ENCODE data around the gene MED19. TPM values are rescaled to one million over a fixed set of nuclear protein-coding genes. Genes with fewer than 3 reads are reported as not detected.

The MED19 gene
- total RNA-seq, 1 experiment from 2014 or later = 17.6 TPM

- Histone ChIP-seq H2BK120ac (ENCODE audit: low read depth, low read length, poor library complexity, severe bottlenecking) (no peak overlapping the region), H3K23ac (ENCODE audit: insufficient read length, low read depth, low read length) (no peak overlapping the region), H3K79me1 (ENCODE audit: insufficient read depth, low read depth, low read length, poor library complexity, severe bottlenecking) (no peaks in the 10 kb centered on the region), H2AFZ (ENCODE audit: low read length) (no peak overlapping the region), H3K18ac (ENCODE audit: insufficient read length, low read depth, low read length) (no peak overlapping the region), H3K23me2 (ENCODE audit: insufficient read length, low read depth, low read length, poor library complexity, severe bottlenecking) (no peaks in the 10 kb centered on the region), H3K56ac (ENCODE audit: insufficient read length, low read depth, low read length) (no peak overlapping the region), H3K27me3 (ENCODE audit: insufficient read depth, low read length) (no peaks in the 10 kb centered on the region), H3K14ac (ENCODE audit: insufficient read depth, low read length) (no peak overlapping the region), H4K8ac (replicated peaks; ENCODE audit: insufficient read length, low read depth, low read length) (no peak overlapping the region), H2BK12ac (ENCODE audit: insufficient read length, low read depth, low read length) (no peak overlapping the region), H2BK5ac (ENCODE audit: insufficient read length, low read length) (no peak overlapping the region), H3K27ac (ENCODE audit: insufficient read length, low read depth, low read length) (no peak overlapping the region), H2BK20ac (ENCODE audit: low read depth, low read length, poor library complexity, severe bottlenecking) (no peak overlapping the region), H4K5ac (ENCODE audit: insufficient read length, low read depth, low read length) (no peak overlapping the region), H3K79me2 (ENCODE audit: insufficient read depth, low read length) (no peaks in the 10 kb centered on the region), H3T11ph (ENCODE audit: low read length) (no peak overlapping the region), H2AK5ac (ENCODE audit: insufficient read length, low read length) (no peak overlapping the region), H4K91ac (ENCODE audit: insufficient read length, low read depth, low read length) (no peak overlapping the region), H3K9me3 (ENCODE audit: control insufficient read depth, low read depth, low read length) (no peaks in the 10 kb centered on the region), H3K4me1 (ENCODE audit: insufficient read depth, low read length) (no peaks in the 10 kb centered on the region; the same call in 1 of the 2 replicates), H3K4me2 (ENCODE audit: insufficient read depth, insufficient read length, low read length) (no peak overlapping the region), H3K9ac (ENCODE audit: extremely low read depth, insufficient read length, low read length) (no peak overlapping the region), H2BK15ac (ENCODE audit: low read depth, low read length) (no peak overlapping the region), H4K20me1 (ENCODE audit: control insufficient read depth, insufficient read depth, insufficient read length) (no peaks in the 10 kb centered on the region), H3K4ac (ENCODE audit: low read depth, low read length) (no peak overlapping the region)
- Mint-ChIP-seq H3K4me3 (no peak overlapping the region), H3K9me3 (no peaks in the 10 kb centered on the region), H3K4me1 (peaks cover 5 to 7% of the 10 kb centered on the region in 2 experiments; a peak in 3 of 4 replicates), H3K27ac (peak overlapping the region in 1 of 3 experiments; percentile 73; a peak in 1 of 7 replicates), H3K36me3 (ENCODE audit: insufficient read depth in 1 of 3, low read depth in 3 of 3) (no peaks in the 10 kb centered on the region), H3K27me3 (ENCODE audit: low read depth) (no peaks in the 10 kb centered on the region; the same call in 1 of the 2 replicates)
- TF ChIP-seq CTCF (conservative IDR thresholded peaks at IDR 0.05) = no peak
- no CpG with 5 or more reads among the region's 30 CpGs for WGBS (ENCODE audit: extremely low coverage, insufficient read length, low lambda C conversion rate)
- DNase-seq = peak; percentile 52
Observed at GRCh38 chr11:57752954-57753353, 40.9 kb upstream of the MED19 start.
